ENCODE results near the gene TPRX1.

- no peak for TF ChIP-seq CTCF (conservative IDR thresholded peaks at IDR 0.05; ENCODE audit: low read depth, low read length)
- TF ChIP-seq EZH2 (IDR thresholded peaks at IDR 0.05; ENCODE audit: borderline replicate concordance, low read depth, low read length, poor library complexity, severe bottlenecking): no peak
Measured at GRCh38 chr19:47796785-47797184, 7.6 kb downstream of the TPRX1 start.

Data from A673 (cell line).